Amniotic stem cell (primary cell): ENCODE data around the gene CXCL12.

Source experiments
- DNase-seq: peaks from one replicate; lab custom pipeline; 2025; lab: John Stamatoyannopoulos, UW

CXCL12 gene

DNA sequence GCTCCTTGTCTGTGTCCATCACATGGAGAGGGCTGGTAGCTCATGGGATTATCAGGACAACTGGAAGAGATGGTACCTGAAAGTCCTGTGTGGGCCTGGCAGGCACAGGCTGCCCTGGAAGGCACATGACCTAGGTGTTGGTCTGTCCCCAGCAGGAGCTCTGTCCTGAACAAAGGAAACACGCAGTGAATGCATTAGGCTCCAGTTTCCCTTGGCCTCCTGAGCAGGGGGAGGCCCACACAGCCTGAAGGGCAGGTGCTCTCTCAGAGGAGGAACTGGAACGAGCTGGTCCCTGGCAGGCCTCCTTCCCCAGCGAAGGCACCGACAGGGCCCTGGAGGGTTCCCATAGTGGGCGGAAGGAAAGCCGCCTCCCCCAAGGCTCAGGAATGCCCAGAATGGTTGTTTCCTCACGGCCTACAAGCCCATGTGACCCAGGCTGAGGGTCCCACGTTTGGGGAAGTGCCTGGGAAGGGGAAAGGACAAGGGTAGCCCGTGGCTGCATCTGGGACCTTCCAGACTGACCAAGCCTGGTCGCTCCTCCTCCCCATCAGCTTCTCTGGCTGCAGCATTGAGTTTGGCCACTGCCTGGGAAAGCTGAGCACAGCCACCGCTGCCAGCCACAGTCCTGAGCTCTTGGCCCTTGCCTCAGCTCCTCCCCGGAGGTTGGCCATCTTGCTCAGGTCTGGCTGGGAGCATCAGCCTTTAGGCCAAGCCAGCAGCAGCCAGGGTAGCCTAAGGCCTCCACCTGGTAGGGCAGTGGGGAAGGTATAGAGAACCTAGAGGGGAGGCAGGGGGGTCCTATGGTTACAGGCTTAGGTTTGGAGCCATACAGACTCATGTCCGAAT lies 21.8 kb downstream of the CXCL12 start:
- DNase-seq, result no peak

DNA sequence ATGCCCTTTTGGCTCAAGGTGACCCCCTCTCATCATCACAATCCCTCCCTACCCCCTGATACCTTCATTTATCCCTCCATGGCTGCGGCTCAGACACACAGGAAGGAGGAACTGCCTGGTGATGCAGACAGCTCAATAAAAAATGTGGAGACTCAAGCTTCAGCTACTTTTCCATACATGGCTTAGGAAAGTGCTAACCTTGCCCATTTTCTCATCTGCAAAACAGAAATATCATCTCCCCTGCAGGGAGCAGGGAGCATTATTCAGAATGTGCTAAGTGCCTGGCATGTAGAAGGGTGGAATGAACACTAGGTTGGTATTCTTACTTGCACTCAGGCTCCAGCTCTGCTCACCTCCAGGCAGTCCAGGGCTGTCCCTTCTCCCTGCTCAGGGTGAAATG lies 23.8 kb downstream of the CXCL12 start:
- DNase-seq, result no peak

GRCh38 chr10:44358080-44358771 lies 26.7 kb downstream of the CXCL12 start:
- DNase-seq, result no peak

DNA sequence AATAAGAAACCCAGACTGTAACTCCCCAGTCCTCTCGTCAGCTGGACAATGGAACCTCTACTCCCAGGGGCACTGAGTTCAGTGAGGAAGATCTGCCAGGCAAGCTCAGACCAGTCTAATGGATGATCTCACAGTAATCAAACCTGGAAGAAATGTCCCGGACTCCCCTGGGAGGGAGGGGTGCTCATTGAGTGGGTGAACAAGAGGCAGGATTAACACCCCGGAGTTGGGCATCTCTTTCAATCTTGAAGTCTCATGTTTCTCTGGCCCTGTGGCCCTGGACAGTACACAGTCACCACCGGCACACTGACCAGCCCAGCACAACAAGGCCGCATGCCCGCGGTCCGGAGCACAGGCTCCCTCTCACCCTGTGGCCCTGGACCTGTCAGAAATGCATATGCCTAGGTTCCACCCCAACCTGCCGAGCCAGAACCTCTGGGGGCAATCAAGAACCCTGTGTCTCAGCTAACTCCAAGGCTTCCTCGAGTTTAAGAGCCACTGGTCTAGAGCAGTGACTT lies 27.8 kb downstream of the CXCL12 start:
- no peak for DNase-seq

DNA sequence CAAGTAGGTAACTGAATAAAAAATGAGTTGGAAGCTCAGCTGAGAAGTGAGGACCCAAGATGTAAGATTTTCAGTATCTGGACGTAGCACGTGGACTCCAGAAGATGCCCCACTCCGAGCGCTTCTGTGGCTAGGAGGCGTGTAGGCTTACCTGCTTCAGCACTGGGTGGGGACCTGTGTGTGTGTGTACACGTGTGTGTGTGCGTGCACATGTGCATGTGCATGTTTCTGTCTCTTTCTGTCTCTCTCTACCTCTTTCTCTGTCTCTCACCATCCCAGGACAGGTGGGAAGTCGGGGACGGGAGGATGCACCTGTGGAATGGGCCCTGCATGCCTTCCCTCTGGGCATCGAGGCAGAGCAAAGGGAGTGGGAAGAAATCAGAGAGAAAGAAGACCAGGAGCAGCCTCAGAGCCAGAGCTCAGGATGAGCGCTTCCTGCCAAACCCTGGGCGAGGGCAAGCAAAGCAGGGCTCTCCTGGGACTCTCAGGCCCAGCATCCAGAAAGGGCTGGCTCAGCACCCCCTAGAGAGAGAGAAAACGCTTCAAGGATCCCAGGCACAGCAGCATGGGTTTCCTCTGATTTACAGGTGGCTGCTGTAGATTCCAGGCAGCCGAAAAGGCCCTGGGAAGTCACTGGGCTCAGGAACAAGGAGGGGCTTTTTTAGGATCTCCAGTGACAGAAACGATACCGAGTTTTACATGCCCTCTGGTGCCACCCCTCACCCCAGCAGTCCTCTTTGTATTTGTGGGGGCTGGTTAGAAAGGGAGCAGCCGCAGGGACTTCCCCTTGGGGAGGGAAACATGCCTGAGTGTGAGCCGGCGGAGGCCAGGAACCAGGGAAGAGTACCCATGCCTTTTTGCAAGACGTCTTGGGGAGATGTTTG lies 28.5 kb downstream of the CXCL12 start:
- DNase-seq, result no peak

- no peak for DNase-seq
These were observed 29.3 kb downstream of the CXCL12 start for GRCh38 chr10:44355630-44356029.

DNA sequence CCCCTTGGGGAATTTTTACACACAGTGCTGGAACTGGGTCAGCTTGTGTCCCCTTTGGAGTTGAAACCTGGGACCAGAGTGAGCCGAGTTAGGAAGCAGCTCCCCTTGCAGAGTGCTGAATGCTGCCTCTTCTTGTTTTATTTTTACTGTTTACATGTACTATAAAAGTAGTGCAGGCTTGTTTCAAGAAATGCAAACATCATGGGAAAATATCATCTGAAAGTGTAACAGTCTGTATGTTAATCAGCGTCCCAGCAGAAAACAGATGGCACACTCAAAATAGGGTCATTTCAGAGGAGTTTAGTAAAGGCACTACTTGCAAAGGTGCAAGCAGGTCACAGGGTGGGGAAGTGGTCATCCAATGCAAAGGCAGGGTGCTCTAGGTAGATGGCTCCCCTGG lies 30.1 kb downstream of the CXCL12 start:
- DNase-seq, result no peak

DNA sequence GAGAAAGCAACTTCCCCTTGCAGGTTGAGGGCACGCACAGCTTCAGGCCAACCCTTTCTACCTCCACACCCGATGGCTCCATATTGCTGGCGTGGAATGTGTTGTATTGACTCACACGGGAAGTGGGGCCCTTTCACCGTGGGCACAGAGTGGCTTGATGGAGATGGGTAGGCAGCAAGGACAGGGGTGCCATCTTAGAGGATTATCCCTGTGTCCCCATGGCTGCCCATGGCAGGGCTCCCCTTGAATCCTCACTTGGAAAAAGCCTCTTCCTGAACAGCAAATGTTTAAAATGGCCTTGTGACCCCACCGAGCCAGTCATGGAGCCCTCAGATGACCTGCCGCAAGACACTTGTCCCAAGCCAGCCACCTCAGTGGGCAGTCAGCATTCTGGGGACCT lies 31.2 kb downstream of the CXCL12 start:
- DNase-seq, result no peak

GRCh38 chr10:44353128-44353390 lies 31.8 kb downstream of the CXCL12 start:
- no peak for DNase-seq

GRCh38 chr10:44352316-44353127 lies 32.4 kb downstream of the CXCL12 start:
- no peak for DNase-seq

GRCh38 chr10:44348496-44348895 lies 36.4 kb downstream of the CXCL12 start:
- no peak for DNase-seq

DNA sequence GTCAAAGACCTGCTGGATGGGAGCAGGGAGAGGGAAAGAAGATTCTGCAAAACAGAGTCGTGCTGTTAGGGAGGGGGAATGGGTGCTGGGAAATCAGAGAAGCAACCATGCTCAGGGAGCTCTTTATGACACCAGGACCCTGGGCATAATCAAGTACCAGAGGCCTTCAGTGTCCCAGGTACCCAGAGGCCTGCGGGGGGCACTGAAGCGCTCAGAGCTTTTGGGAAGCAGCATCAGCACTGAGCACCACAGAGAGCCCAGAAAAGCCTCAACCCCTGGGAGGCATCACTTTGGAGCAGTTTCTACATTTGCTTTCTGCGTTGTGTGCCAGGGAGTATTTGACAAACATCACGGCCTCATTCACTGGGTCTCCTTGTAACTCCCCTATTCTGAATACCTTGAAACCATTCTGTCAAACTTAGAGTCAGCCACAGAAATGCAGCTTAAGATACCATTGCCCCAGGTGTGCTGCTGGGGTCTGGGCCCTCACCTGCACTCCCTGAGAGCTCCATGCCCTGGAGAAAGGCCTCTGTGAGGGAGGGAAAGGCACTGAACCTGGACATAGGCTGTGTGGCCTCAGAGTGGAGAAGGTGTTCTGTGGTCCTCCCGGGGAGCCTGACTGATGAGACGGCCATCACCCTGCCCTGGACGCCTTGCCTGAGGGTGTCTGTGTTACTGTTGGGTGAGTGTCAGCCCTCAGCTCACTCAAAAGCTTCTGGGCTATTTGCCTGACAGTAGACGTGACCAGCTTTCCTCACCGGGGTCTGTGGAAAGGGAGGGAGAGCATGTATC lies 37.1 kb downstream of the CXCL12 start:
- DNase-seq, result no peak

DNA sequence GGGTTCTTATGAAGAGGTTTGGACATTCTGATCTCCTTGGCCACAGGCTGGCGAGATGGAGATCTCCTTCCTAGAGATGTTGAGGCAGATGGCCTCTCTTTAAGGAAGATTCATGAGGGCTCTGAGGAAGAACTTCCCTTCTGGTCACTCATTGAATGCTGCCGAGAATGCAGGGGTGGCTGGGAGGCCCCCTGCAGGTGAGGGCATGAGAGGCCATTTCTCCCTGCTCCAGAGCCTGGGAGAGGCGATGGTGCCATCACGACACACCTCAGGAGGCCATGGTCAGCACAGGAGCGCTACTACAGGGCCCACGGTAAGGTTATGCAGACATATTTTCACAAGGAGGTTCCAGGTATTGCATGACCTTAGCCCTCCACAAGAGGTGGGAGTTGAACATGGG lies 40.2 kb downstream of the CXCL12 start:
- no peak for DNase-seq

DNA sequence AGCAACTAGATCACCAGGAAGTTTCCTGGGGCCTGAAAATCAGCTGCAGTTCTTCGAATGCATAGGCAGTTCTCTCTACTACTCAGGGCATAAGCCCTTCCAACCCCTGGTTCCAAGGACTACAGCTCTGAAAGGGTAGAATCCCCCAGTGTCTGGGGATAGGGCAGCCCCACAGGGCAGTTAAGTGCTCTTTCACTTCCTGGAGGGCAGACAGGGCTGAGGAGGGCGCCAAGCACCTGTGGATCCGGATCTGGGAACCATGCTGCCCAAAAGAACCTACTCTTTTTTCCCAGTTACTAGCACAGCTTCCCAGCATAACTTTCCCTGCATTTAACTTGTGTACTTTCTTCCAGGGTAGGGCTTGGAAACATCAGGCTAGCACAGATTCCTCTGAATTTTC lies 41.1 kb downstream of the CXCL12 start:
- DNase-seq, result no peak

DNA sequence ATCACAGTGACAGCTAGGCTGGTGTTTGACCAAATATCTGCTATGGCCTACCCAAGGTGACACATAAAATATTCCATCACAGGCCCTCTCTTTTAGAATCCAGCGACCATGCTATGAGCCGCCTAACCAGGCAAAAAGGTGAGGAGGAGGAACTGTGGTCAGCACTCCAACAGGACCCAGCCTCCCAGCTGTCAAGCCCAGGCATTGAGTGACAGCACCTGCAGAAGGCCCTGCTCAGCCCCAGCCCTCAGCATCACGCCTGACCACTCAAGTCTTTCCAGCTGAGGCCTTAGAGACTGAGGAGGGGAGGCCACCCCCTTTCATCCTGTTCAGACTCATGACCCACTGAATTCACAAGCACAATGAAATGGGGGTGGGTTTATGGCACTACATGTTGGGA lies 43.0 kb downstream of the CXCL12 start:
- DNase-seq, result no peak

DNA sequence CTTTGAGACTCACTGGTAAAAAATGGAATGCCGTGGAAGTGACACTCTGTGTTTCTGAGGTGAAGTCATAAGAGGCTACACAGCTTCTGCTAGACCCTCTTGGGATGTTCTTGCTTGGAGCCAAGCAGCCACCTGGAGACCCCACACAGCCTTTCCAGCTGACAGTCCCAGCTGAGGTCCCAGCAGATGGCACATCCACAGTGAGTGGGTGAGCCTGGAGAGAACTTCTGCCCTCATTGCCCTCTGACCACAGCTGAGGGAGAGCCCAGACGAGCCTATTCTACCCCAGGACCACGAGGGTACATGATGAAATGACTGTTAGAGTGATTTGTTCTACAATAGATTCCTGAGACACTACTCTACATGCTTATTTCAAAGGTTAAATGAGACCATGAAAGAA lies 44.3 kb downstream of the CXCL12 start:
- DNase-seq, result no peak

GRCh38 chr10:44339218-44339617 lies 45.7 kb downstream of the CXCL12 start:
- no peak for DNase-seq

- DNase-seq, result no peak
These were observed 47.8 kb downstream of the CXCL12 start for GRCh38 chr10:44337081-44337480.

- no peak for DNase-seq
These were observed 49.4 kb downstream of the CXCL12 start for GRCh38 chr10:44335330-44336021.

- no peak for DNase-seq
These were observed 50.2 kb downstream of the CXCL12 start for GRCh38 chr10:44334621-44335184.
